Spleen (tissue), 11 donors: ENCODE results near the gene DDX51. TPM values are rescaled to one million over a fixed set of nuclear protein-coding genes. Genes with fewer than 3 reads are reported as not detected.

Experiments
- DNase-seq: peaks from one replicate; pipeline ENCODE4 v3.0.0-alpha.2; 2020
- H3K27ac ChIP-seq, 8 donors: fragments of 200-600 bp; sonication (generic) in 7 of 8; 1 replicate in 4 of 8; 2 replicates in 4 of 8; pipeline versions ENCODE4 v1.5.0 to v1.8.0; 2016 to 2021; ENCODE audit warnings: inconsistent platforms in 4 of 8, mild to moderate bottlenecking in 4 of 8, moderate library complexity in 1 of 8
- H3K27me3 ChIP-seq, 7 donors: fragments of 200-600 bp; sonication (generic) in 6 of 7; replicated peaks in 1 of 7; 1 replicate in 4 of 7; 2 replicates in 3 of 7; pipeline versions ENCODE4 v1.5.0 to v1.8.0; 2016 to 2021; ENCODE audit warnings: inconsistent platforms in 3 of 7, mild to moderate bottlenecking in 1 of 7
- H3K36me3 ChIP-seq, 6 donors: fragments of 200-600 bp; sonication (generic) in 5 of 6; 1 replicate in 4 of 6; 2 replicates in 2 of 6; pipeline versions ENCODE4 v1.5.0 to v1.8.0; 2016 to 2021; ENCODE audit warnings: inconsistent platforms in 2 of 6
- H3K4me1 ChIP-seq, 6 donors: fragments of 200-600 bp; sonication (generic) in 5 of 6; 1 replicate in 3 of 6; 2 replicates in 3 of 6; pipeline versions ENCODE4 v1.5.0 to v1.8.0; 2016 to 2021; ENCODE audit warnings: inconsistent platforms in 3 of 6
- H3K4me3 ChIP-seq, 8 donors: fragments of 200-600 bp; sonication (generic) in 7 of 8; 1 replicate in 4 of 8; 2 replicates in 4 of 8; pipeline versions ENCODE4 v1.5.0 to v1.8.0; 2016 to 2021; ENCODE audit warnings: inconsistent platforms in 4 of 8, mild to moderate bottlenecking in 4 of 8, moderate library complexity in 2 of 8
- H3K9me3 ChIP-seq, 8 donors: fragments of 200-600 bp; sonication (generic) in 7 of 8; 1 replicate in 4 of 8; 2 replicates in 4 of 8; pipeline versions ENCODE4 v1.5.0 to v1.8.0; 2016 to 2021; ENCODE audit warnings: inconsistent platforms in 4 of 8
- CTCF ChIP-seq, 11 experiments: fragments of 200-600 bp in 7 of 11; fragments of 450-650 bp in 4 of 11; sonication (generic) in 4 of 11; IDR thresholded peaks in 8 of 11; conservative IDR thresholded peaks in 3 of 11; 1 replicate in 7 of 11; 2 replicates in 4 of 11; pipeline versions ENCODE4 v1.4.0 to v1.8.0; 2016 to 2021; ENCODE audit warnings: antibody characterized with exemption in 11 of 11, inconsistent platforms in 4 of 11, mild to moderate bottlenecking in 1 of 11
- POLR2A ChIP-seq, 3 donors: fragments of 450-650 bp; IDR thresholded peaks; one replicate each; pipeline ENCODE4 v1.5.1; 2017; ENCODE audit warnings: antibody characterized with exemption in 3 of 3, mild to moderate bottlenecking in 1 of 3
- POLR2AphosphoS5 ChIP-seq, 3 donors: sonication (generic); formaldehyde crosslinking; IDR thresholded peaks; one replicate each; pipeline ENCODE4 v1.5.1; 2017; ENCODE audit warnings: antibody characterized with exemption in 3 of 3
- WGBS, 5 donors: extraction: QIAGEN DNeasy Blood & Tissue Kit in 3 of 5; methylation state at CpG; one replicate each; pipeline versions ENCODE4 v1.1.5 to v1.1.7; 2013 to 2018; 5-methylcytosine and 5-hydroxymethylcytosine counted together
- intact Hi-C: fragments of 100-400 bp; cut with DNase I; formaldehyde crosslinking; loops from one replicate; pipeline ENCODE4 v1.15.0; 2023; ENCODE audit warnings: low total_unique reads
- polyA plus RNA-seq, 3 donors: library from polyadenylated mRNA; stranded (reverse); fragments of 200-250 nt; gene quantifications; one replicate each; pipeline ENCODE4 v1.2.1, GENCODE V29; 2013
- total RNA-seq, 7 donors: library from RNA; depleted of rRNA in 3 of 7; stranded (reverse); fragments of >200 nt in 3 of 7; fragmentation: NEBNext Ultra II Directional in 4 of 7; extraction: Animal tissue kit (Norgen Biotek cat#: 25700) in 4 of 7; gene quantifications; one replicate each; pipeline versions ENCODE4 v1.1.0 to v1.2.1, GENCODE V29; 2016 to 2021
- donor health status: healthy with polysubstance abuse.
- donor health status: DM: no; HTN: no; CAD: no; lungs with moderate emphysema.
- donor health status: DM: no; HTN: no; CAD: no.
- donor health status: Bipolar disorder and iron deficiency.
- donor health status: healthy.
- donor health status: DM: no; HTN: no; CAD: no.
- donor health status: DM: yes; HTN: yes; CAD: no.

Gene DDX51
- total and polyA plus RNA-seq, 10 donors: 16.9 to 36.0 (median 19.5) TPM

- 93 to 95% (median 94%) methylated on average over 6 to 10 of the region's 10 CpGs for WGBS, 5 donors
- DNase-seq: no peak
- no peak overlapping the region for H3K27ac ChIP-seq
- TF ChIP-seq CTCF (IDR thresholded peaks at IDR 0.05 in 8 of 11, conservative IDR thresholded peaks at IDR 0.05 in 3 of 11) (no peak), POLR2AphosphoS5 (IDR thresholded peaks at IDR 0.05) (no peak), POLR2A (IDR thresholded peaks at IDR 0.05) (no peak)
- intact Hi-C loops: no loop called here
- no peaks in the 10 kb centered on the region for H3K27me3 ChIP-seq
- no peaks in the 10 kb centered on the region for H3K9me3 ChIP-seq
- H3K4me3 ChIP-seq: no peak overlapping the region
- peaks cover 0 to 97% (median 68%) of the 10 kb centered on the region in 6 donors for H3K36me3 ChIP-seq
- no peaks in the 10 kb centered on the region for H3K4me1 ChIP-seq
Observed at GRCh38 chr12:132117558-132117875, 26.6 kb downstream of the DDX51 start.

GRCh38 chr12:132116709-132117557, 27.2 kb downstream of the DDX51 start:
- no peak for DNase-seq
- intact Hi-C loops: no loop called here
- Histone ChIP-seq H3K4me1 (no peaks in the 10 kb centered on the region), H3K27me3 (no peaks in the 10 kb centered on the region), H3K36me3 (peaks cover 0 to 97% (median 64%) of the 10 kb centered on the region in 6 donors), H3K27ac (no peak overlapping the region), H3K4me3 (no peak overlapping the region), H3K9me3 (no peaks in the 10 kb centered on the region)
- no peak for TF ChIP-seq POLR2A (IDR thresholded peaks at IDR 0.05)
- peak in 1 of 3 donors; percentile 19 for TF ChIP-seq POLR2AphosphoS5 (IDR thresholded peaks at IDR 0.05)
- TF ChIP-seq CTCF (IDR thresholded peaks at IDR 0.05 in 8 of 11, conservative IDR thresholded peaks at IDR 0.05 in 3 of 11): no peak
- WGBS, 5 donors: 97 to 99% (median 97%) methylated on average over 50 to 58 of the region's 58 CpGs

GRCh38 chr12:132115500-132115899, 28.6 kb downstream of the DDX51 start:
- intact Hi-C loops: no loop called here
- no peaks in the 10 kb centered on the region for H3K27me3 ChIP-seq
- H3K4me1 ChIP-seq: no peaks in the 10 kb centered on the region
- H3K36me3 ChIP-seq: peaks cover 0 to 97% (median 63%) of the 10 kb centered on the region in 6 donors
- TF ChIP-seq POLR2AphosphoS5 (IDR thresholded peaks at IDR 0.05) (no peak), POLR2A (IDR thresholded peaks at IDR 0.05) (no peak)
- no peak for DNase-seq
- 91 to 96% (median 93%) methylated on average over 9 of the region's 9 CpGs for WGBS, 5 donors
- no peaks in the 10 kb centered on the region for H3K9me3 ChIP-seq
- no peak overlapping the region for H3K4me3 ChIP-seq
- no peak overlapping the region for H3K27ac ChIP-seq

- TF ChIP-seq POLR2AphosphoS5 (IDR thresholded peaks at IDR 0.05): no peak
- TF ChIP-seq CTCF (IDR thresholded peaks at IDR 0.05 in 8 of 11, conservative IDR thresholded peaks at IDR 0.05 in 3 of 11): no peak
- TF ChIP-seq POLR2A (IDR thresholded peaks at IDR 0.05): no peak
- H3K27ac ChIP-seq: no peak overlapping the region
- H3K4me1 ChIP-seq: no peaks in the 10 kb centered on the region
- H3K27me3 ChIP-seq: no peaks in the 10 kb centered on the region
- DNase-seq: no peak
- WGBS, 5 donors: 94 to 98% (median 97%) methylated on average over 5 to 6 of the region's 6 CpGs
- peaks cover 0 to 97% (median 64%) of the 10 kb centered on the region in 6 donors for H3K36me3 ChIP-seq
- no peaks in the 10 kb centered on the region for H3K9me3 ChIP-seq
- H3K4me3 ChIP-seq: no peak overlapping the region
- intact Hi-C loops: no loop called here
Observed at GRCh38 chr12:132114667-132115066, 29.5 kb downstream of the DDX51 start.
